ENCODE measurements around the gene ATRIP.

Gene ATRIP

DNA sequence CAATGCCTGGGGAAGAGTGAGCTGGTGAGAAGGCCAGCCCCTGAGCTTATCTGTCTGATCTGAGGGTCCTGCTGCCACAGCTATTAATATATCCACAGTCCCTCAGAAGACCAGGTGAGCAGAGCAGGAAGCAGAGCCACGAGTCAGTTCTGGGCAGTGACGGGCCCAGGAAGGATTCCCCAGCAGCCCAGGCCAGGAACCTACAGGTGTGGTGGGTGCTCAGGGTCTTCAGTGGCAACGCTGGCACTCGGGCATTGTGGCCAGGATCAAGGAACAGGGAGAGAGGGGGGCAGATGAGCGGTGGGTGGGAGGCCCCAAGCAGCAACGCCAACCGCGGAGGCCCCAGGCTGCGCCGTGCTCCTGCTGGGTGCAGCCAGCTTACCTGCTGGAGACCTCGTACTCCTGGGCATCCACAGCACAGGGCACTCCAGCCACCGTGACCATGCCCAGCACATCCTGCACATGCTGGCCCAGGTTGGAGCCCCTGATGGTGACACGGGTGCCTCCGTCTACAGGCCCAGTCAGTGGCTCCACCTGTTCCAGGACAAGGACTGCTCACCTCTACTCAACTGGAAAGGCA is 28.9 kb upstream of the ATRIP start:
- no peak overlapping the region for H3K4me3 ChIP-seq (ENCODE audit: low read depth, low read length)
- no peak for DNase-seq (ENCODE audit: low read depth)
- TF ChIP-seq, protein P1, sequence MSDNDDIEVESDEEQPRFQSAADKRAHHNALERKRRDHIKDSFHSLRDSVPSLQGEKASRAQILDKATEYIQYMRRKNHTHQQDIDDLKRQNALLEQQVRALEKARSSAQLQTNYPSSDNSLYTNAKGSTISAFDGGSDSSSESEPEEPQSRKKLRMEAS (IDR thresholded peaks at IDR 0.05; ENCODE audit: low read depth, low read length): no peak
- TF ChIP-seq POLR2A (IDR thresholded peaks at IDR 0.05; ENCODE audit: extremely low read depth, insufficient read length): no peak
- no peak for TF ChIP-seq MYC (IDR thresholded peaks at IDR 0.05; ENCODE audit: low read depth, low read length)
- TF ChIP-seq CTCF (IDR thresholded peaks at IDR 0.05; ENCODE audit: low read depth, low read length): no peak

GRCh38 chr3:48418140-48418539 is 28.4 kb upstream of the ATRIP start:
- no peak overlapping the region for H3K4me3 ChIP-seq (ENCODE audit: low read depth, low read length)
- no peak for TF ChIP-seq CTCF (IDR thresholded peaks at IDR 0.05; ENCODE audit: low read depth, low read length)
- TF ChIP-seq, protein P1 (IDR thresholded peaks at IDR 0.05; ENCODE audit: low read depth, low read length): no peak
- no peak for TF ChIP-seq MYC (IDR thresholded peaks at IDR 0.05; ENCODE audit: low read depth, low read length)
- no peak for DNase-seq (ENCODE audit: low read depth)

- no peak for DNase-seq (ENCODE audit: low read depth)
- TF ChIP-seq, protein P1 (IDR thresholded peaks at IDR 0.05; ENCODE audit: low read depth, low read length): no peak
- TF ChIP-seq POLR2A (IDR thresholded peaks at IDR 0.05; ENCODE audit: extremely low read depth, insufficient read length) (no peak), CTCF (IDR thresholded peaks at IDR 0.05; ENCODE audit: low read depth, low read length) (no peak), MYC (IDR thresholded peaks at IDR 0.05; ENCODE audit: low read depth, low read length) (no peak)
These were observed 27.9 kb upstream of the ATRIP start for GRCh38 chr3:48418651-48419050.

GRCh38 chr3:48419149-48419548 is 27.4 kb upstream of the ATRIP start:
- no peak for TF ChIP-seq CTCF (IDR thresholded peaks at IDR 0.05; ENCODE audit: low read depth, low read length)
- no peak for TF ChIP-seq MYC (IDR thresholded peaks at IDR 0.05; ENCODE audit: low read depth, low read length)
- TF ChIP-seq, protein P1 (IDR thresholded peaks at IDR 0.05; ENCODE audit: low read depth, low read length): no peak
- no peak for TF ChIP-seq POLR2A (IDR thresholded peaks at IDR 0.05; ENCODE audit: extremely low read depth, insufficient read length)
- no peak for DNase-seq (ENCODE audit: low read depth)
- H3K4me3 ChIP-seq (ENCODE audit: low read depth, low read length): no peak overlapping the region

More at GRCh38 chr3:48418651-48419050, 27.9 kb upstream of the ATRIP start:
- H3K4me3 ChIP-seq (ENCODE audit: low read depth, low read length): no peak overlapping the region

- no peak overlapping the region for H3K4me3 ChIP-seq (ENCODE audit: low read depth, low read length)
- no peak for TF ChIP-seq MYC (IDR thresholded peaks at IDR 0.05; ENCODE audit: low read depth, low read length)
- no peak for TF ChIP-seq POLR2A (IDR thresholded peaks at IDR 0.05; ENCODE audit: extremely low read depth, insufficient read length)
- TF ChIP-seq, protein P1 (IDR thresholded peaks at IDR 0.05; ENCODE audit: low read depth, low read length): no peak
- no peak for TF ChIP-seq CTCF (IDR thresholded peaks at IDR 0.05; ENCODE audit: low read depth, low read length)
- no peak for DNase-seq (ENCODE audit: low read depth)
These were observed 26.9 kb upstream of the ATRIP start for GRCh38 chr3:48419597-48419996.

Measured in NB4 (cell line).